Neuronal stem cell (in vitro differentiated cells): ENCODE data around the gene CDPF1.
A peak's percentile ranks its signal among the peaks of the same experiment; 100 is the strongest.

Experiments used
- DNase-seq: peaks from one replicate; pipeline ENCODE4 v3.0.0-alpha.2; 2013; ENCODE audit warnings: low spot score
- H2AFZ ChIP-seq: one replicate; pipeline ENCODE4 v1.6.1; 2013; ENCODE audit warnings: mild to moderate bottlenecking, low read length, inconsistent platforms
- H2AK5ac ChIP-seq: 2 replicates; pipeline ENCODE4 v1.6.1; 2013; ENCODE audit warnings: low read depth, mild to moderate bottlenecking, inconsistent platforms, low read length, moderate library complexity, mixed read lengths
- H2BK120ac ChIP-seq: 2 replicates; pipeline ENCODE4 v1.6.1; 2013; ENCODE audit warnings: low read depth, mild to moderate bottlenecking, inconsistent platforms, low read length, moderate library complexity, mixed read lengths
- H2BK12ac ChIP-seq: one replicate; pipeline ENCODE4 v1.6.1; 2013; ENCODE audit warnings: low read length, inconsistent platforms
- H2BK15ac ChIP-seq: 2 replicates; pipeline ENCODE4 v1.6.1; 2013; ENCODE audit warnings: mild to moderate bottlenecking, low read length, inconsistent platforms, mixed read lengths
- H2BK5ac ChIP-seq: one replicate; pipeline ENCODE4 v1.6.1; 2013; ENCODE audit warnings: inconsistent platforms, mild to moderate bottlenecking, low read length, moderate library complexity
- H3K14ac ChIP-seq: one replicate; pipeline ENCODE4 v1.6.1; 2013; ENCODE audit warnings: low read length, inconsistent platforms
- H3K18ac ChIP-seq: 2 replicates; pipeline ENCODE4 v1.6.1; 2013; ENCODE audit warnings: low read length, inconsistent platforms
- H3K23ac ChIP-seq: 2 replicates; pipeline ENCODE4 v1.6.1; 2013; ENCODE audit warnings: low read depth, mild to moderate bottlenecking, mixed read lengths, low read length, inconsistent platforms; ENCODE audit not compliant: poor library complexity
- H3K27ac ChIP-seq: replicated peaks from 3 replicates; pipeline ENCODE4 v1.5.1; 2013; ENCODE audit warnings: low read length, inconsistent platforms
- H3K27me3 ChIP-seq, 3 experiments: 2 replicates each; pipeline ENCODE4 v1.6.1; 2013; ENCODE audit warnings: low read length in 3 of 3, mild to moderate bottlenecking in 2 of 3, inconsistent platforms in 1 of 3, low read depth in 1 of 3, mixed read lengths in 1 of 3, moderate library complexity in 1 of 3; ENCODE audit not compliant: control insufficient read depth in 3 of 3, insufficient read depth in 3 of 3
- H3K36me3 ChIP-seq, 2 donors: replicated peaks in 1 of 2; 2 replicates each; pipeline ENCODE4 v1.6.1; 2013; ENCODE audit warnings: low read length in 2 of 2; ENCODE audit not compliant: control insufficient read depth in 2 of 2, insufficient read depth in 2 of 2
- H3K4ac ChIP-seq: 2 replicates; pipeline ENCODE4 v1.6.1; 2013; ENCODE audit warnings: inconsistent platforms, mild to moderate bottlenecking, low read length, moderate library complexity
- H3K4me1 ChIP-seq, 2 donors: 1 replicate in 1 of 2; 2 replicates in 1 of 2; pipeline ENCODE4 v1.6.1; 2013; ENCODE audit warnings: low read length in 2 of 2, low read depth in 1 of 2; ENCODE audit not compliant: control insufficient read depth in 2 of 2, insufficient read depth in 1 of 2
- H3K4me2 ChIP-seq: one replicate; pipeline ENCODE4 v1.6.1; 2013; ENCODE audit warnings: mild to moderate bottlenecking, low read length, inconsistent platforms; ENCODE audit not compliant: insufficient read depth, poor library complexity, severe bottlenecking
- H3K4me3 ChIP-seq, 2 donors: 2 replicates each; pipeline ENCODE4 v1.5.1; 2013; ENCODE audit warnings: low read length in 2 of 2, mild to moderate bottlenecking in 2 of 2, inconsistent platforms in 1 of 2, moderate library complexity in 1 of 2
- H3K79me1 ChIP-seq: one replicate; pipeline ENCODE4 v1.6.1; 2013; ENCODE audit warnings: low read depth, mild to moderate bottlenecking, inconsistent platforms, low read length, moderate library complexity
- H3K9ac ChIP-seq: one replicate; pipeline ENCODE4 v1.6.1; 2013; ENCODE audit warnings: mild to moderate bottlenecking, low read depth, low read length, inconsistent platforms; ENCODE audit not compliant: poor library complexity
- H3K9me3 ChIP-seq, 2 donors: replicated peaks in 1 of 2; 2 replicates each; pipeline versions ENCODE3 to v1.6.1; 2013; ENCODE audit warnings: low read length in 2 of 2, mild to moderate bottlenecking in 2 of 2, inconsistent platforms in 1 of 2, low read depth in 1 of 2, mixed read lengths in 1 of 2, moderate library complexity in 1 of 2; ENCODE audit not compliant: control insufficient read depth in 2 of 2, insufficient read depth in 1 of 2
- H4K8ac ChIP-seq: one replicate; pipeline ENCODE4 v1.6.1; 2013; ENCODE audit warnings: low read depth, mild to moderate bottlenecking, inconsistent platforms, low read length, moderate library complexity
- H4K91ac ChIP-seq: one replicate; pipeline ENCODE4 v1.6.1; 2013; ENCODE audit warnings: low read length, low read depth, mild to moderate bottlenecking, inconsistent platforms; ENCODE audit not compliant: poor library complexity
- WGBS, 2 donors: extraction: QIAGEN DNeasy Blood & Tissue Kit; methylation state at CpG; one replicate each; pipeline ENCODE4 v1.1.7; 2013; ENCODE audit warnings: missing lambda C conversion rate in 2 of 2, mixed read lengths in 1 of 2; ENCODE audit not compliant: insufficient read length in 2 of 2, insufficient replicate concordance in 1 of 2; ENCODE audit errors: extremely low coverage in 2 of 2; 5-methylcytosine and 5-hydroxymethylcytosine counted together

The CDPF1 gene

GRCh38 chr22:46251816-46252380 lies 1.8 kb upstream of the CDPF1 start:
- Histone ChIP-seq H2AK5ac (no peak overlapping the region), H3K4me3 (no peak overlapping the region)
- WGBS, 2 donors, result no CpG with 5 or more reads among the region's 9 CpGs

DNA sequence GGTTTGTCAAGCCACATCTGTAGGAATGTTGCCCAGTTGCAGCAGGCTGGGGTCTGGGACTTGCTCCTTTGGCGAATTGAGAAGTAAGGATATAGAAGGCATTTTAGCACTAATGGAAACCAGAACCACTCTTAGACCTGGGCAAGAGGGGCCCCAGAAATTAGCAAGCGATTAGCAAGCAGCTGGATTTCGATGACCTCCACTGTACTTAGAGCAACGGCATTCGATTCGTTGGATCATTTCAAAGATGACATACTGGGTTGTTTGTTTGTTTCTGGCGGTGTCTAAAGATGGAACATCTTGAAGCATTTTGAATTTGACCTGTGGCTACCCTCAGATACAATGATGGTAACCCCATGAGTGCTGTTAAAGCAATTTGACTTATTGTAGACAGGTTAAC lies 1.2 kb upstream of the CDPF1 start:
- no peak overlapping the region for H3K14ac ChIP-seq
- H3K27me3 ChIP-seq, result peaks cover 0 to 2% (median 0%) of the 10 kb centered on the region in 3 experiments
- H3K9ac ChIP-seq, result no peak overlapping the region
- H3K79me1 ChIP-seq, result peaks cover 8% of the 10 kb centered on the region
- no peak overlapping the region for H3K27ac ChIP-seq
- no peak overlapping the region for H2AFZ ChIP-seq
- peak overlapping the region; percentile 92 for H3K4me2 ChIP-seq
- peak overlapping the region; percentile 89 for H2AK5ac ChIP-seq
- H2BK12ac ChIP-seq, result no peak overlapping the region
- WGBS, 2 donors, result no CpG with 5 or more reads among the region's 7 CpGs
- H4K91ac ChIP-seq, result no peak overlapping the region
- H3K23ac ChIP-seq, result peak overlapping the region; percentile 52
- DNase-seq, result no peak
- H2BK5ac ChIP-seq, result no peak overlapping the region
- no peak overlapping the region for H3K4ac ChIP-seq
- no peak overlapping the region for H4K8ac ChIP-seq
- no peak overlapping the region for H3K18ac ChIP-seq
- H2BK120ac ChIP-seq, result no peak overlapping the region
- peak overlapping the region in 1 of 2 donors; percentile 97 for H3K4me3 ChIP-seq
- no peak overlapping the region for H2BK15ac ChIP-seq
- peaks cover 9 to 19% of the 10 kb centered on the region in 2 donors for H3K9me3 ChIP-seq
- peaks cover 0 to 5% of the 10 kb centered on the region in 2 donors for H3K36me3 ChIP-seq
- H3K4me1 ChIP-seq, result peaks cover 0 to 6% of the 10 kb centered on the region in 2 donors

More at GRCh38 chr22:46251816-46252380, 1.8 kb upstream of the CDPF1 start:
- Histone ChIP-seq H3K4me2 (no peak overlapping the region), H3K14ac (no peak overlapping the region), H2AFZ (no peak overlapping the region), H2BK15ac (no peak overlapping the region), H3K9ac (no peak overlapping the region), H3K36me3 (peaks cover 0 to 4% of the 10 kb centered on the region in 2 donors), H2BK12ac (no peak overlapping the region), H3K27ac (no peak overlapping the region), H3K27me3 (peaks cover 0 to 2% (median 0%) of the 10 kb centered on the region in 3 experiments), H3K23ac (no peak overlapping the region), H2BK5ac (no peak overlapping the region), H4K91ac (no peak overlapping the region), H4K8ac (no peak overlapping the region), H3K4ac (no peak overlapping the region), H3K18ac (no peak overlapping the region), H3K4me1 (peaks cover 0 to 6% of the 10 kb centered on the region in 2 donors), H2BK120ac (no peak overlapping the region), H3K79me1 (peaks cover 8% of the 10 kb centered on the region), H3K9me3 (peaks cover 14 to 21% of the 10 kb centered on the region in 2 donors)
- no peak for DNase-seq

GRCh38 chr22:46250783-46251125 lies 661 bp upstream of the CDPF1 start:
- H3K79me1 ChIP-seq, result peaks cover 8% of the 10 kb centered on the region
- peak overlapping the region; percentile 98 for H3K18ac ChIP-seq
- DNase-seq, result no peak
- H2AK5ac ChIP-seq, result peak overlapping the region; percentile 89
- peaks cover 0 to 2% (median 0%) of the 10 kb centered on the region in 3 experiments for H3K27me3 ChIP-seq
- H2BK15ac ChIP-seq, result no peak overlapping the region
- H3K9me3 ChIP-seq, result peaks cover 8 to 15% of the 10 kb centered on the region in 2 donors
- peaks cover 0 to 6% of the 10 kb centered on the region in 2 donors for H3K4me1 ChIP-seq
- peak overlapping the region; percentile 97 for H3K14ac ChIP-seq
- peak overlapping the region; percentile 62 for H4K91ac ChIP-seq
- no peak overlapping the region for H3K27ac ChIP-seq
- H3K23ac ChIP-seq, result peak overlapping the region; percentile 52
- peak overlapping the region; percentile 75 for H4K8ac ChIP-seq
- H3K9ac ChIP-seq, result peak overlapping the region; percentile 95
- peak overlapping the region; percentile 63 for H2BK5ac ChIP-seq
- peak overlapping the region; percentile 97 for H3K4ac ChIP-seq
- peaks cover 0 to 5% of the 10 kb centered on the region in 2 donors for H3K36me3 ChIP-seq
- H3K4me3 ChIP-seq, result peak overlapping the region; percentile 97 to 99
- no peak overlapping the region for H2BK120ac ChIP-seq
- peak overlapping the region; percentile 14 for H2BK12ac ChIP-seq
- H2AFZ ChIP-seq, result peak overlapping the region; percentile 99
- peak overlapping the region; percentile 92 for H3K4me2 ChIP-seq
- no CpG with 5 or more reads among the region's 25 CpGs for WGBS, 2 donors

- Histone ChIP-seq H3K79me1 (peaks cover 8% of the 10 kb centered on the region), H4K91ac (no peak overlapping the region), H3K4me3 (no peak overlapping the region), H3K18ac (no peak overlapping the region), H3K23ac (peak overlapping the region; percentile 26), H2BK15ac (no peak overlapping the region), H3K36me3 (peaks cover 2 to 22% of the 10 kb centered on the region in 2 donors), H3K4ac (no peak overlapping the region), H3K14ac (no peak overlapping the region), H2BK120ac (no peak overlapping the region), H2AFZ (no peak overlapping the region), H3K27ac (no peak overlapping the region), H4K8ac (peak overlapping the region; percentile 9), H2AK5ac (no peak overlapping the region), H3K9ac (peak overlapping the region; percentile 17), H3K9me3 (peaks cover 2 to 8% of the 10 kb centered on the region in 2 donors), H3K4me2 (no peak overlapping the region), H2BK12ac (no peak overlapping the region), H3K27me3 (peaks cover 0 to 2% (median 0%) of the 10 kb centered on the region in 3 experiments), H3K4me1 (peaks cover 0 to 6% of the 10 kb centered on the region in 2 donors), H2BK5ac (peak overlapping the region; percentile 31)
- no peak for DNase-seq
- no CpG with 5 or more reads among the region's 2 CpGs for WGBS, 2 donors
Measured at GRCh38 chr22:46247443-46247975, 2.6 kb downstream of the CDPF1 start.
